GM12878 (cell line): Measurements from ENCODE around the gene KLK2. TPM values are rescaled to one million over a fixed set of nuclear protein-coding genes. Genes with fewer than 3 reads are reported as not detected.

Experiments
- JUNB ChIP-seq: IDR thresholded peaks from 2 replicates; pipeline ENCODE4 v1.6.1; 2016; ENCODE audit warnings: antibody characterized with exemption, mild to moderate bottlenecking
- RELA ChIP-seq: fragments of 450-650 bp; IDR thresholded peaks from 2 replicates; pipeline ENCODE4 v1.8.0; 2014; ENCODE audit warnings: borderline replicate concordance; ENCODE audit not compliant: partially characterized antibody
- TARDBP ChIP-seq: IDR thresholded peaks from 2 replicates; pipeline ENCODE4 v1.6.1; 2016; ENCODE audit warnings: borderline replicate concordance
- TCF7 ChIP-seq: IDR thresholded peaks from 2 replicates; pipeline ENCODE4 v1.6.1; 2014; ENCODE audit warnings: antibody characterized with exemption, borderline replicate concordance
- YY1 ChIP-seq: IDR thresholded peaks from 2 replicates; pipeline ENCODE4 v1.6.1; 2011; ENCODE audit warnings: low read depth, mild to moderate bottlenecking, low read length
- ZNF384 ChIP-seq: IDR thresholded peaks from 2 replicates; pipeline ENCODE4 v1.6.1; 2012; ENCODE audit warnings: low read depth, mild to moderate bottlenecking, low read length, improper control_type of control experiment, borderline replicate concordance
- polyA plus RNA-seq, 11 experiments: library from polyadenylated mRNA; depleted of rRNA in 4 of 11; unstranded in 6 of 11; stranded (reverse) in 5 of 11; fragments of >200 nt; fragmentation: Nextera tagmentation in 4 of 11; fragmentation: Illumina TruSeq in 1 of 11; extraction: Ambion mirVana in 4 of 11; extraction: Trizol in 1 of 11; gene quantifications; 1 replicate in 1 of 11; 2 replicates in 10 of 11; pipeline versions ENCODE4 v1.2.1 to v1.2.3, GENCODE V29; 2011 to 2016; ENCODE audit warnings: inconsistent platforms in 2 of 11, missing spikeins in 2 of 11, low read depth in 1 of 11
- total RNA-seq, 4 experiments: library from RNA; depleted of rRNA in 3 of 4; stranded (reverse); fragments of >200 nt in 3 of 4; fragmentation: Illumina TruSeq in 1 of 4; extraction: Trizol in 1 of 4; gene quantifications; 2 replicates each; pipeline versions ENCODE4 v1.2.1 to v1.2.3, GENCODE V29; 2013 to 2021
- TF ChIP-seq, protein P1 (sequence below): fragments of 450-650 bp; IDR thresholded peaks from 2 replicates; pipeline ENCODE4 v1.6.1; 2017; ENCODE audit warnings: mild to moderate bottlenecking, moderate library complexity
- TF ChIP-seq, protein P2 (sequence below): IDR thresholded peaks from 2 replicates; pipeline ENCODE4 v1.6.1; 2011; ENCODE audit warnings: borderline replicate concordance, low read depth, mild to moderate bottlenecking, moderate library complexity, mixed read lengths, low read length; ENCODE audit not compliant: insufficient read depth; ENCODE audit errors: extremely low read length
- TF ChIP-seq, protein P3 (sequence below): fragments of 450-650 bp; conservative IDR thresholded peaks from 2 replicates; pipeline ENCODE4 v1.6.1; 2017; ENCODE audit warnings: mild to moderate bottlenecking, moderate library complexity
- TF ChIP-seq, protein P4 (sequence below): fragments of 450-650 bp; IDR thresholded peaks from 2 replicates; pipeline ENCODE4 v1.6.1; 2014; ENCODE audit warnings: mild to moderate bottlenecking

The KLK2 gene
- total and polyA plus RNA-seq, 10 of the 15 experiments (the other 5 are each of a cell fraction or from before 2014, with no cell fraction given): 0.19 to 3.1 (median 1.2) TPM

DNA sequence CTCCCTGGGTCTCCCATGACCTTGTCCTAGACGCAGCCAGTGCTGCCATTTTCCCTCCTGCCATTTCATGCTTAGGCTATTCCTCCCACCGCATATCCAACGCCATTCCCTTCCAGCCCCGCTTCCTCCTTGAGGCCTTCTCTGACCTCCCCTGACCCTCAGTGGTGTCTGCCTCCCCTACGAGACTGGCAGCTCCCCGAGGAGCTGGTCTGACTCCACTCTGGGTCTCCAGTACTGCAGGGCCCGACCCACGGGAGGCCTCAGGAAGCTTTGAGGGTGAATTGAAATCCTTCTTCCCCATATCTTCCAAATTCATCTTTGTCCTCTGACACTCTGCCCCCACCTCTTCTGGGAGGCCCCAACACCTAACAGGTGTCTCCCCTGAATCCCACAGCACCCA lies 40.6 kb upstream of the KLK2 start (continued):
- TF ChIP-seq, protein P1, sequence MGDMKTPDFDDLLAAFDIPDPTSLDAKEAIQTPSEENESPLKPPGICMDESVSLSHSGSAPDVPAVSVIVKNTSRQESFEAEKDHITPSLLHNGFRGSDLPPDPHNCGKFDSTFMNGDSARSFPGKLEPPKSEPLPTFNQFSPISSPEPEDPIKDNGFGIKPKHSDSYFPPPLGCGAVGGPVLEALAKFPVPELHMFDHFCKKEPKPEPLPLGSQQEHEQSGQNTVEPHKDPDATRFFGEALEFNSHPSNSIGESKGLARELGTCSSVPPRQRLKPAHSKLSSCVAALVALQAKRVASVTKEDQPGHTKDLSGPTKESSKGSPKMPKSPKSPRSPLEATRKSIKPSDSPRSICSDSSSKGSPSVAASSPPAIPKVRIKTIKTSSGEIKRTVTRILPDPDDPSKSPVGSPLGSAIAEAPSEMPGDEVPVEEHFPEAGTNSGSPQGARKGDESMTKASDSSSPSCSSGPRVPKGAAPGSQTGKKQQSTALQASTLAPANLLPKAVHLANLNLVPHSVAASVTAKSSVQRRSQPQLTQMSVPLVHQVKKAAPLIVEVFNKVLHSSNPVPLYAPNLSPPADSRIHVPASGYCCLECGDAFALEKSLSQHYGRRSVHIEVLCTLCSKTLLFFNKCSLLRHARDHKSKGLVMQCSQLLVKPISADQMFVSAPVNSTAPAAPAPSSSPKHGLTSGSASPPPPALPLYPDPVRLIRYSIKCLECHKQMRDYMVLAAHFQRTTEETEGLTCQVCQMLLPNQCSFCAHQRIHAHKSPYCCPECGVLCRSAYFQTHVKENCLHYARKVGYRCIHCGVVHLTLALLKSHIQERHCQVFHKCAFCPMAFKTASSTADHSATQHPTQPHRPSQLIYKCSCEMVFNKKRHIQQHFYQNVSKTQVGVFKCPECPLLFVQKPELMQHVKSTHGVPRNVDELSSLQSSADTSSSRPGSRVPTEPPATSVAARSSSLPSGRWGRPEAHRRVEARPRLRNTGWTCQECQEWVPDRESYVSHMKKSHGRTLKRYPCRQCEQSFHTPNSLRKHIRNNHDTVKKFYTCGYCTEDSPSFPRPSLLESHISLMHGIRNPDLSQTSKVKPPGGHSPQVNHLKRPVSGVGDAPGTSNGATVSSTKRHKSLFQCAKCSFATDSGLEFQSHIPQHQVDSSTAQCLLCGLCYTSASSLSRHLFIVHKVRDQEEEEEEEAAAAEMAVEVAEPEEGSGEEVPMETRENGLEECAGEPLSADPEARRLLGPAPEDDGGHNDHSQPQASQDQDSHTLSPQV: no peak
- no peak for TF ChIP-seq TCF7
- TF ChIP-seq RELA: no peak
- TF ChIP-seq JUNB: no peak
- no peak for TF ChIP-seq TARDBP
- TF ChIP-seq ZNF384: no peak
- TF ChIP-seq, protein P2, sequence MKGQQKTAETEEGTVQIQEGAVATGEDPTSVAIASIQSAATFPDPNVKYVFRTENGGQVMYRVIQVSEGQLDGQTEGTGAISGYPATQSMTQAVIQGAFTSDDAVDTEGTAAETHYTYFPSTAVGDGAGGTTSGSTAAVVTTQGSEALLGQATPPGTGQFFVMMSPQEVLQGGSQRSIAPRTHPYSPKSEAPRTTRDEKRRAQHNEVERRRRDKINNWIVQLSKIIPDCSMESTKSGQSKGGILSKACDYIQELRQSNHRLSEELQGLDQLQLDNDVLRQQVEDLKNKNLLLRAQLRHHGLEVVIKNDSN: no peak
- TF ChIP-seq, protein P3, sequence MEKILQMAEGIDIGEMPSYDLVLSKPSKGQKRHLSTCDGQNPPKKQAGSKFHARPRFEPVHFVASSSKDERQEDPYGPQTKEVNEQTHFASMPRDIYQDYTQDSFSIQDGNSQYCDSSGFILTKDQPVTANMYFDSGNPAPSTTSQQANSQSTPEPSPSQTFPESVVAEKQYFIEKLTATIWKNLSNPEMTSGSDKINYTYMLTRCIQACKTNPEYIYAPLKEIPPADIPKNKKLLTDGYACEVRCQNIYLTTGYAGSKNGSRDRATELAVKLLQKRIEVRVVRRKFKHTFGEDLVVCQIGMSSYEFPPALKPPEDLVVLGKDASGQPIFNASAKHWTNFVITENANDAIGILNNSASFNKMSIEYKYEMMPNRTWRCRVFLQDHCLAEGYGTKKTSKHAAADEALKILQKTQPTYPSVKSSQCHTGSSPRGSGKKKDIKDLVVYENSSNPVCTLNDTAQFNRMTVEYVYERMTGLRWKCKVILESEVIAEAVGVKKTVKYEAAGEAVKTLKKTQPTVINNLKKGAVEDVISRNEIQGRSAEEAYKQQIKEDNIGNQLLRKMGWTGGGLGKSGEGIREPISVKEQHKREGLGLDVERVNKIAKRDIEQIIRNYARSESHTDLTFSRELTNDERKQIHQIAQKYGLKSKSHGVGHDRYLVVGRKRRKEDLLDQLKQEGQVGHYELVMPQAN: no peak
- TF ChIP-seq, protein P4, sequence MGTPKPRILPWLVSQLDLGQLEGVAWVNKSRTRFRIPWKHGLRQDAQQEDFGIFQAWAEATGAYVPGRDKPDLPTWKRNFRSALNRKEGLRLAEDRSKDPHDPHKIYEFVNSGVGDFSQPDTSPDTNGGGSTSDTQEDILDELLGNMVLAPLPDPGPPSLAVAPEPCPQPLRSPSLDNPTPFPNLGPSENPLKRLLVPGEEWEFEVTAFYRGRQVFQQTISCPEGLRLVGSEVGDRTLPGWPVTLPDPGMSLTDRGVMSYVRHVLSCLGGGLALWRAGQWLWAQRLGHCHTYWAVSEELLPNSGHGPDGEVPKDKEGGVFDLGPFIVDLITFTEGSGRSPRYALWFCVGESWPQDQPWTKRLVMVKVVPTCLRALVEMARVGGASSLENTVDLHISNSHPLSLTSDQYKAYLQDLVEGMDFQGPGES: no peak
- no peak for TF ChIP-seq YY1
- TF ChIP-seq, all 136 proteins: peak for 0
